ENCODE results near the gene SHD. TPM values are rescaled to one million over a fixed set of nuclear protein-coding genes. Genes with fewer than 3 reads are reported as not detected.

Gene SHD
- total and polyA plus RNA-seq, 9 of the 15 experiments (the other 6 are each of a cell fraction or from before 2014, with no cell fraction given): 0.05 to 0.62 (median 0.15) TPM; not detected in 5

DNA sequence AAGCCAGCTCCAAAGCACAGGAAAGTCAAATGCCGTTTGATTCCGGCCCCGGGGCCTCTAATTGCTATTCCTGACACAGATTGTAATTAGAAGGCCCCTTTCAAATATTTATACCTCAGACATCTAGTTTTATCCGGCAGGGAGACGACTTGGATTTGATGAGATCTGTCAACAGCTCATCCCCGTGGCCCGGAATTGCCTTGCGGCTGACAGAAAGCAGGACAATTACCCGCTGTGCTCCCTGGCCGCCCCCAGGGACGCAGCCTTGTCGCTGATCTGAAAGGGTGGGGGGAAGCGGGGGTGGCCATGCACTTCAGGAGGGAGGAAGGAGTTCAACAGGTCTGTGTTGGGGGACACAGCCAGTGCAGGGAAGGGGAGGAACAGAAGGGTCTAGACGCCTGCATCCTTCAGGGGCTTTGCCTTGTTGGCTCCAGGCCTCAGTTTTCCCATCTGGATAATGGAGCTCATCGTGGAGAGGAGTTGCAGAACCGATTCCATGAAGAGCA lies 1.8 kb upstream of the SHD start (continued):
- TF ChIP-seq, protein P1, sequence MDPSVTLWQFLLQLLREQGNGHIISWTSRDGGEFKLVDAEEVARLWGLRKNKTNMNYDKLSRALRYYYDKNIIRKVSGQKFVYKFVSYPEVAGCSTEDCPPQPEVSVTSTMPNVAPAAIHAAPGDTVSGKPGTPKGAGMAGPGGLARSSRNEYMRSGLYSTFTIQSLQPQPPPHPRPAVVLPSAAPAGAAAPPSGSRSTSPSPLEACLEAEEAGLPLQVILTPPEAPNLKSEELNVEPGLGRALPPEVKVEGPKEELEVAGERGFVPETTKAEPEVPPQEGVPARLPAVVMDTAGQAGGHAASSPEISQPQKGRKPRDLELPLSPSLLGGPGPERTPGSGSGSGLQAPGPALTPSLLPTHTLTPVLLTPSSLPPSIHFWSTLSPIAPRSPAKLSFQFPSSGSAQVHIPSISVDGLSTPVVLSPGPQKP (CRISPR knock-in tag; IDR thresholded peaks at IDR 0.05): no peak
- no peak for TF ChIP-seq VEZF1 (CRISPR knock-in tag; IDR thresholded peaks at IDR 0.05)
- no peak for TF ChIP-seq HDGF (IDR thresholded peaks at IDR 0.05)
- no peak for TF ChIP-seq E2F1 (CRISPR knock-in tag; IDR thresholded peaks at IDR 0.05)
- no peak for TF ChIP-seq ARID4B (CRISPR knock-in tag; IDR thresholded peaks at IDR 0.05)
- 0 out of 2 replicates have a peak, but pooled peaks have one; percentile 27 for TF ChIP-seq HDAC2 (IDR thresholded peaks at IDR 0.05)
- no peak for TF ChIP-seq ZNF263 (CRISPR knock-in tag; IDR thresholded peaks at IDR 0.05; ENCODE audit: borderline replicate concordance)
- TF ChIP-seq CTBP1 (IDR thresholded peaks at IDR 0.05; ENCODE audit: borderline replicate concordance): no peak
- TF ChIP-seq E4F1 (CRISPR knock-in tag; IDR thresholded peaks at IDR 0.05; ENCODE audit: borderline replicate concordance): no peak
- no peak for TF ChIP-seq RAD51 (IDR thresholded peaks at IDR 0.05; ENCODE audit: borderline replicate concordance, low read depth)
- no peak for TF ChIP-seq AFF4 (CRISPR knock-in tag; IDR thresholded peaks at IDR 0.05)
